Mesenchymal stem cell (in vitro differentiated cells and primary cell): ENCODE results near the gene RPAP2.

ENCODE experiments used
- DNase-seq: peaks from one replicate; pipeline ENCODE4 v3.0.0-alpha.2; 2013
- H2AFZ ChIP-seq: one replicate; pipeline ENCODE4 v1.6.1; 2013; ENCODE audit warnings: low read depth, mild to moderate bottlenecking, control low read depth, inconsistent platforms, low read length, moderate library complexity
- H2AK5ac ChIP-seq: 2 replicates; pipeline ENCODE4 v1.6.1; 2013; ENCODE audit warnings: low read length, moderate library complexity, mild to moderate bottlenecking, inconsistent platforms; ENCODE audit not compliant: severe bottlenecking
- H2BK120ac ChIP-seq: one replicate; pipeline ENCODE4 v1.6.1; 2013; ENCODE audit warnings: low read depth, mild to moderate bottlenecking, inconsistent platforms, low read length, moderate library complexity
- H2BK12ac ChIP-seq, 2 experiments: one replicate each; pipeline ENCODE4 v1.6.1; 2013; ENCODE audit warnings: inconsistent platforms in 2 of 2, low read length in 2 of 2, mild to moderate bottlenecking in 2 of 2, moderate library complexity in 2 of 2, control low read depth in 1 of 2
- H2BK15ac ChIP-seq: one replicate; pipeline ENCODE4 v1.6.1; 2013; ENCODE audit warnings: mild to moderate bottlenecking, low read depth, inconsistent platforms; ENCODE audit not compliant: poor library complexity, severe bottlenecking
- H2BK5ac ChIP-seq: 2 replicates; pipeline ENCODE4 v1.6.1; 2013; ENCODE audit warnings: low read depth, mild to moderate bottlenecking, low read length, control low read depth, inconsistent platforms; ENCODE audit not compliant: poor library complexity, severe bottlenecking
- H3K14ac ChIP-seq, 2 experiments: one replicate each; pipeline ENCODE4 v1.6.1; 2013; ENCODE audit warnings: inconsistent platforms in 2 of 2, low read length in 2 of 2, control low read depth in 1 of 2, mild to moderate bottlenecking in 1 of 2, moderate library complexity in 1 of 2
- H3K18ac ChIP-seq, 2 experiments: one replicate each; pipeline ENCODE4 v1.6.1; 2013; ENCODE audit warnings: inconsistent platforms in 2 of 2, low read length in 2 of 2, control low read depth in 1 of 2, low read depth in 1 of 2, mild to moderate bottlenecking in 1 of 2
- H3K23ac ChIP-seq, 2 experiments: one replicate each; pipeline ENCODE4 v1.6.1; 2013; ENCODE audit warnings: inconsistent platforms in 2 of 2, low read length in 2 of 2, mild to moderate bottlenecking in 2 of 2, moderate library complexity in 2 of 2, control low read depth in 1 of 2
- H3K27ac ChIP-seq: 2 replicates; pipeline ENCODE4 v1.5.1; 2013; ENCODE audit warnings: mild to moderate bottlenecking, moderate library complexity, low read length, control low read depth, inconsistent platforms; ENCODE audit not compliant: poor library complexity, severe bottlenecking
- H3K27me3 ChIP-seq, 2 experiments: 2 replicates each; pipeline versions ENCODE4 v1.6.1 to v1.7.0; 2013; ENCODE audit warnings: low read length in 2 of 2, mild to moderate bottlenecking in 2 of 2, moderate library complexity in 2 of 2, control low read depth in 1 of 2, inconsistent platforms in 1 of 2; ENCODE audit not compliant: control insufficient read depth in 1 of 2, insufficient read depth in 1 of 2
- H3K36me3 ChIP-seq, 2 experiments: 2 replicates each; pipeline versions ENCODE4 v1.6.1 to v1.7.0; 2013; ENCODE audit warnings: low read length in 2 of 2, control low read depth in 1 of 2, inconsistent platforms in 1 of 2, low read depth in 1 of 2, mild to moderate bottlenecking in 1 of 2; ENCODE audit not compliant: insufficient read depth in 2 of 2, control insufficient read depth in 1 of 2
- H3K4ac ChIP-seq, 2 experiments: one replicate each; pipeline ENCODE4 v1.6.1; 2013; ENCODE audit warnings: inconsistent platforms in 2 of 2, low read length in 2 of 2, mild to moderate bottlenecking in 2 of 2, moderate library complexity in 2 of 2, control low read depth in 1 of 2, low read depth in 1 of 2
- H3K4me1 ChIP-seq: 2 replicates; pipeline ENCODE4 v1.6.1; 2013; ENCODE audit warnings: low read depth, low read length, control low read depth; ENCODE audit not compliant: control insufficient read depth, insufficient read depth
- H3K4me2 ChIP-seq: 2 replicates; pipeline ENCODE4 v1.6.1; 2013; ENCODE audit warnings: low read length, mild to moderate bottlenecking, inconsistent platforms; ENCODE audit not compliant: poor library complexity, severe bottlenecking
- H3K4me3 ChIP-seq, 2 experiments: 2 replicates each; pipeline versions ENCODE4 v1.5.1 to v1.7.0; 2013; ENCODE audit warnings: low read length in 2 of 2, mild to moderate bottlenecking in 2 of 2, control low read depth in 1 of 2, low read depth in 1 of 2; ENCODE audit not compliant: insufficient read depth in 1 of 2
- H3K79me1 ChIP-seq: replicated peaks from 2 replicates; pipeline ENCODE4 v1.6.1; 2013; ENCODE audit warnings: mild to moderate bottlenecking, control low read depth, low read length, inconsistent platforms; ENCODE audit not compliant: poor library complexity, severe bottlenecking
- H3K9ac ChIP-seq: 2 replicates; pipeline ENCODE4 v1.7.0; 2013; ENCODE audit warnings: mild to moderate bottlenecking, low read length, moderate library complexity
- H3K9me3 ChIP-seq: 2 replicates; pipeline ENCODE4 v1.7.0; 2013; ENCODE audit warnings: mild to moderate bottlenecking, low read length; ENCODE audit not compliant: control insufficient read depth
- H4K8ac ChIP-seq: one replicate; pipeline ENCODE4 v1.6.1; 2013; ENCODE audit warnings: inconsistent platforms, mild to moderate bottlenecking, low read length, moderate library complexity
- H4K91ac ChIP-seq: one replicate; pipeline ENCODE4 v1.6.1; 2013; ENCODE audit warnings: mild to moderate bottlenecking, low read length, inconsistent platforms
- WGBS: methylation state at CpG from one replicate; pipeline ENCODE4 v1.1.7; 2013; ENCODE audit warnings: mixed read lengths; 5-methylcytosine and 5-hydroxymethylcytosine counted together

RPAP2 gene

DNA sequence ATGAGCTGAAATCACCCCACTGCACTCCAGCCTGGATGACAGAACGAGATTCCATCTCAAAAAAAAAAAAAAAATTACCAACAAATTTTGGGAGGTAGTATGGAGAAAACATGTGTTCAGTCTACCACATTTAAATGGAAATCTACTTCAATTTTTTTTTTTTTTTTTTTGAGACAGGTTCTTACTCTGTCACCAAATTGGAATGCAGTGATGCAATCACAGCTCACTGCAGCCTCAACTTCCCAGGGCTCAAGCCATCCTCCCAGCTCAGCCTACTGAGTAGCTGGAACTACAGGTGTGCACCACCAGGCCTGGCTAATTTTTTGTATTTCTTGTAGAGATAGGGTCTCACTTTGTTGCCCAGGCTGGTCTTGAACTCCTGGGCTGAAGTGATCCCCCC is 105.8 kb downstream of the RPAP2 start:
- no peaks in the 10 kb centered on the region for H3K4me1 ChIP-seq
- no peak overlapping the region for H4K91ac ChIP-seq
- no peak overlapping the region for H3K18ac ChIP-seq
- H4K8ac ChIP-seq = no peak overlapping the region
- no peak overlapping the region for H2AFZ ChIP-seq
- no peaks in the 10 kb centered on the region for H3K27me3 ChIP-seq
- H3K9me3 ChIP-seq = peaks cover 41% of the 10 kb centered on the region
- H2BK15ac ChIP-seq = no peak overlapping the region
- H3K36me3 ChIP-seq = no peaks in the 10 kb centered on the region
- H3K27ac ChIP-seq = no peak overlapping the region
- H3K9ac ChIP-seq = no peak overlapping the region
- H2BK120ac ChIP-seq = no peak overlapping the region
- peak; percentile 6 for DNase-seq
- no peak overlapping the region for H3K14ac ChIP-seq
- H3K79me1 ChIP-seq = no peaks in the 10 kb centered on the region
- no peak overlapping the region for H2AK5ac ChIP-seq
- no peak overlapping the region for H2BK12ac ChIP-seq
- H3K4me3 ChIP-seq = no peak overlapping the region
- WGBS = no CpG with 5 or more reads among the region's 1 CpG
- no peak overlapping the region for H3K4ac ChIP-seq
- H3K23ac ChIP-seq = no peak overlapping the region
- H3K4me2 ChIP-seq = no peak overlapping the region
- no peak overlapping the region for H2BK5ac ChIP-seq

DNA sequence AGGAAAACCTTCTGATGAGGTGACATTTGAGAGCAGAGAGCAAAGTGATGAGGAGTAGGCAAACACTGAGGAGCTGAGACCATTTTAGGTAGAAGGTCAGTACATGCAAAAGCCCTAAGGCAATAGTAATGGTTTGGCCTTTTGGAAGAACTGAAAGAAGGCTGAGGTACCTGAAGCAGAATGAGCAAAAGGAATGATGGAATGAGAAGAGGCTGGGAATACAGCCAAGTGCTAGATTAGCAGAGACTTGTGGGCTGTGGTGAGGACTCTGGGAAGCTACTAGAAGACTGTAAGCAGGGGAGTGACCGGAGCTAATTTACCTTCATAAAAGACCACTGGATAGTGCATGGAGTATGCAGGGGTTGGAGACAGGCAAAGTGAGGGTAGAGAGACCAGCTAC is 110.0 kb downstream of the RPAP2 start:
- no peak overlapping the region for H4K91ac ChIP-seq
- no peak overlapping the region for H3K18ac ChIP-seq
- no peak overlapping the region for H2BK15ac ChIP-seq
- H3K4me2 ChIP-seq = no peak overlapping the region
- H3K4me1 ChIP-seq = no peaks in the 10 kb centered on the region
- H2BK12ac ChIP-seq = no peak overlapping the region
- no peak overlapping the region for H3K4me3 ChIP-seq
- H3K27ac ChIP-seq = no peak overlapping the region
- peaks cover 14% of the 10 kb centered on the region for H3K9me3 ChIP-seq
- no peak overlapping the region for H4K8ac ChIP-seq
- H3K36me3 ChIP-seq = no peaks in the 10 kb centered on the region
- H3K14ac ChIP-seq = no peak overlapping the region
- H3K79me1 ChIP-seq = no peaks in the 10 kb centered on the region
- H2AFZ ChIP-seq = no peak overlapping the region
- no peak overlapping the region for H2AK5ac ChIP-seq
- H3K4ac ChIP-seq = no peak overlapping the region
- H3K23ac ChIP-seq = no peak overlapping the region
- DNase-seq = no peak
- no peak overlapping the region for H2BK120ac ChIP-seq
- H2BK5ac ChIP-seq = no peak overlapping the region
- H3K27me3 ChIP-seq = no peaks in the 10 kb centered on the region
- no peak overlapping the region for H3K9ac ChIP-seq
- 94% methylated on average over 1 of the region's 1 CpG for WGBS

DNA sequence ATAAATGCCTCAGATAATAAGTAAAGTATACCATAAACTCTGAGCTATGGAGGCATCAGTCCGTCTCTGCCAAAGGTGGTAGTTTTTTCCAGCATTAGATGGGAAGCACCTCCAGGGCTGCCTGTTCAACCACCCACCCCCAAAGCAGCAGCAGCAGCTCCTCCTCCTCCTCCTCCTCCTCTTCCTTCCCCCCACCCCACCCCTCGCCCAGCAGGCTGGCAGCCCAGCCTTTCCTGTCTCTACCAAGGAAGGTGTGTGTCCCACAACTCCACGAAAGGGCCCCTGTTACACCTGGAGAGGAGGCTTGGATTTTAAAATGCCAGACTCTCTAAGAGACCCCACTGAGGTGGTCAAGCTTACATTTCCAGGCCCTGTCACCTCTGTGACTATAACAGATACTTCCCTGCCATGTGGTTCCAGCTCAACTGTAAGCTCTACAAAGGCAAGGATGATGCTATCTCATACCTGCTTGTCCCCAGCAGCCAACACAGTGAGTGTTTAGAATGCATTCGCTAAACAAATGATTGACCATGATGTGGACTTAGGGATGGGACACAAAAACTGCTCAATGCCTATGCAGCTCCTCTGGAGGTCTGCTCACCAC is 111.2 kb downstream of the RPAP2 start:
- Histone ChIP-seq H3K23ac (no peak overlapping the region), H3K9ac (no peak overlapping the region), H3K14ac (no peak overlapping the region), H3K18ac (no peak overlapping the region), H4K8ac (no peak overlapping the region), H3K27ac (no peak overlapping the region), H2BK5ac (no peak overlapping the region), H2AFZ (no peak overlapping the region), H2BK12ac (no peak overlapping the region), H3K4me3 (no peak overlapping the region), H3K36me3 (no peaks in the 10 kb centered on the region), H2AK5ac (no peak overlapping the region), H3K4ac (no peak overlapping the region), H3K4me2 (no peak overlapping the region), H3K4me1 (no peaks in the 10 kb centered on the region), H3K79me1 (no peaks in the 10 kb centered on the region), H3K9me3 (peaks cover 3% of the 10 kb centered on the region), H3K27me3 (no peaks in the 10 kb centered on the region), H2BK120ac (no peak overlapping the region), H2BK15ac (no peak overlapping the region), H4K91ac (no peak overlapping the region)
- no peak for DNase-seq
- WGBS = 70% methylated on average over 4 of the region's 4 CpGs

DNA sequence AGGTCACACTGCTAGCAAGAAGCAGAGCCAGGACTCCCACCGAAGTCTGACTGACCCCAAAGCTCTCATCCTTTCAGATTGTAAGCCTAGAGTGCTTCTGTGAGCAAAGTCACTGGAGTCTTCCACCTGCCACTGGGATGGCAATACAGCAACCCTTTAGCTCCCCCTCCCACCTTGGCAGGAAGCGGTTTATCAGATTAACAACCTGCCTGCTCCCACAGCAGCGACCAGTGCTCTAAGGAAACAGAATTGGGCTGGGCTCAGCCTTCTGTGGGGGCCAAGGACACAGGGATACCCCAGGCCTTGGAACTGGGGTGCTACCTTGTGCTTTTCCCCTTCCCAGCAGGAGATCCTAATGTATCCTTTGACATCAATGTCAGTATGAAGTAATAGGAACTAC is 111.8 kb downstream of the RPAP2 start:
- H3K9me3 ChIP-seq = no peaks in the 10 kb centered on the region
- H2BK15ac ChIP-seq = no peak overlapping the region
- H3K4me3 ChIP-seq = no peak overlapping the region
- H3K14ac ChIP-seq = no peak overlapping the region
- H3K4me1 ChIP-seq = no peaks in the 10 kb centered on the region
- no peak overlapping the region for H3K4me2 ChIP-seq
- no peak overlapping the region for H3K23ac ChIP-seq
- H3K18ac ChIP-seq = no peak overlapping the region
- H4K8ac ChIP-seq = no peak overlapping the region
- H3K79me1 ChIP-seq = no peaks in the 10 kb centered on the region
- no peak overlapping the region for H4K91ac ChIP-seq
- H3K4ac ChIP-seq = no peak overlapping the region
- H3K27me3 ChIP-seq = no peaks in the 10 kb centered on the region
- no peak overlapping the region for H3K27ac ChIP-seq
- H2BK120ac ChIP-seq = no peak overlapping the region
- H2AFZ ChIP-seq = no peak overlapping the region
- WGBS = 62% methylated on average over 3 of the region's 3 CpGs
- H2AK5ac ChIP-seq = no peak overlapping the region
- no peak overlapping the region for H3K9ac ChIP-seq
- DNase-seq = no peak
- H2BK12ac ChIP-seq = no peak overlapping the region
- H2BK5ac ChIP-seq = no peak overlapping the region
- no peaks in the 10 kb centered on the region for H3K36me3 ChIP-seq
